GM12875 (cell line): ENCODE data around the gene WDR36.

ENCODE experiments used
- H3K4me3 ChIP-seq: one replicate; pipeline ENCODE4 v1.5.1; 2011; ENCODE audit warnings: low read depth, low read length, control low read depth
- TF ChIP-seq, protein P1 (sequence below): IDR thresholded peaks from 2 replicates; pipeline ENCODE4 v1.5.1; 2011; ENCODE audit warnings: low read depth, mild to moderate bottlenecking, control low read depth, inconsistent platforms, low read length, moderate library complexity, borderline replicate concordance; ENCODE audit not compliant: insufficient read depth

WDR36 gene

DNA sequence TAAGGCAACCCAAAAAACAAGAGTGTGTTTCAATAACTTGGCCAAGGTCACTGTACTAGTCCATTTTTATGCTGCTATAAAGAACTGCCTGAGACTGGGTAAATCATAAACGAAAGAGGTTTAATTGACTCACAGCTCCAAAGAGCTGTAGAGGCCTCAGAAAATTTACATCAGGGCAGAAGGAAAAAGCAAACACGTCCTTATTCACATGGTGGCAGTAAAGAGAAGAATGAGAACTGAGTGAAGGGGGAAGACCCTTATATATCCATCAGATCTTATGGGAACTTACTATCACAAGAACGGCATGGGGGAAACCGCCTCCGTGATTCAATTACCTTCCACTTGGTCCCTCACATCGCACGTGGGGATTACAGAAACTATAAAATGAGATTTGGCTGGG lies 67.7 kb downstream of the WDR36 start:
- TF ChIP-seq, protein P1, sequence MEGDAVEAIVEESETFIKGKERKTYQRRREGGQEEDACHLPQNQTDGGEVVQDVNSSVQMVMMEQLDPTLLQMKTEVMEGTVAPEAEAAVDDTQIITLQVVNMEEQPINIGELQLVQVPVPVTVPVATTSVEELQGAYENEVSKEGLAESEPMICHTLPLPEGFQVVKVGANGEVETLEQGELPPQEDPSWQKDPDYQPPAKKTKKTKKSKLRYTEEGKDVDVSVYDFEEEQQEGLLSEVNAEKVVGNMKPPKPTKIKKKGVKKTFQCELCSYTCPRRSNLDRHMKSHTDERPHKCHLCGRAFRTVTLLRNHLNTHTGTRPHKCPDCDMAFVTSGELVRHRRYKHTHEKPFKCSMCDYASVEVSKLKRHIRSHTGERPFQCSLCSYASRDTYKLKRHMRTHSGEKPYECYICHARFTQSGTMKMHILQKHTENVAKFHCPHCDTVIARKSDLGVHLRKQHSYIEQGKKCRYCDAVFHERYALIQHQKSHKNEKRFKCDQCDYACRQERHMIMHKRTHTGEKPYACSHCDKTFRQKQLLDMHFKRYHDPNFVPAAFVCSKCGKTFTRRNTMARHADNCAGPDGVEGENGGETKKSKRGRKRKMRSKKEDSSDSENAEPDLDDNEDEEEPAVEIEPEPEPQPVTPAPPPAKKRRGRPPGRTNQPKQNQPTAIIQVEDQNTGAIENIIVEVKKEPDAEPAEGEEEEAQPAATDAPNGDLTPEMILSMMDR = no peak

DNA sequence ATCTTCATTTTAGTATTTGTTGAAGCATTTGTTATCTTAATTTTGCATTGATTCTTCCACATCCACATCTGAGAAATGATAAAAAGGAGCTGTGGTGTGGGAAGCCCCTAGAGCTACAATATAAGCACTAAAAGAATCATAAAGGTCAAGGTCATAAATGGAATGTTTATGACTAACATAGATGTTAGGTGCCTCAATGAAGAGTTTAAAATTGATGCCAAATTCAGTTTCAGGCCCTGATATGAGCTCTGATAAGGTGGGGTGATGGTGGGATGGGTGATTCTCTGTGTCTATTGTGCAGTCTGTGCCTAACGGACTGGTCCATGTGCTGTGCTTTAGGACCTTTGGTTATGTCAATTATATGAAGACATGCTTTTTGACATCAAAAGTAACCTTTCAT lies 70.9 kb downstream of the WDR36 start:
- TF ChIP-seq, protein P1 = no peak
- H3K4me3 ChIP-seq = no peak overlapping the region

More for the DNA sequence above, 67.7 kb downstream of the WDR36 start:
- no peak overlapping the region for H3K4me3 ChIP-seq

DNA sequence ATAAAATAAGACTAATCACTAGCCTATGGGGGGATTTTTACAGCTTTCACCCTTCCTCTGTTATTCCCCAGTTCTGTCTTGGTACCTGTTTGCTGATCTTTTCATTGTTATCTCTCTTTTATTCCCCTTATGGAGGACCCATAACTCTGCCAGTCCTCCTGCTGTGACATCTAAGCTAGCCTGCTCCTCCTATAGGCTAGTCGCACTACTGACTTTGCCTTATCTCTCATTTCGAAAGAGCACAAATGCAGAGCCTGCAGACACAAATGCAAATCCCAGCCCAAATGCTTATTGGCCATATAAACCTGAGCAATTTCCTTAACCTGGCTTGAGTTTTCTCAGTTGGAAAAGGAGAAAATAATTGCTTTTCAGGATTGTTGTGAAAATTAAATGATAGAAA lies 72.9 kb downstream of the WDR36 start:
- H3K4me3 ChIP-seq = no peak overlapping the region
- TF ChIP-seq, protein P1 = no peak

DNA sequence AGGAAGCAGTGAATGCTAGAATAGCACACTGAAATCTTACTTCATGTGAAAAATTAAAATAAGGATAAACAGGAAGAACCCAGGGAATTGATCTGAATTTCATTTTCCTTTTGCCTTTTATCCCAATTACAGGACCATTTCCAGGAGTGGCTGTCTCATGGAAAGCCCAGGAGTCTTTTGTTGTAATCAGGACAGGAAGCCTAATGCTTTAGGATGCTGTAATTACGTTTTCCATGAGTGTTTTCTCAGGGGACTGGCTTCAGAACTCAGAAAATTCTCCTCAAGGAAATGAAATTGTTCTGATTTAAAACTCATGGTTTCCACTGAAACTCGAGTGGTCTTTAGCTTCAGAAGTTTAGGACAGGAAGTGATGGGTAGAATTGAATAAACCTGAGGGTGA lies 75.4 kb downstream of the WDR36 start:
- H3K4me3 ChIP-seq = no peak overlapping the region
- TF ChIP-seq, protein P1 = no peak

DNA sequence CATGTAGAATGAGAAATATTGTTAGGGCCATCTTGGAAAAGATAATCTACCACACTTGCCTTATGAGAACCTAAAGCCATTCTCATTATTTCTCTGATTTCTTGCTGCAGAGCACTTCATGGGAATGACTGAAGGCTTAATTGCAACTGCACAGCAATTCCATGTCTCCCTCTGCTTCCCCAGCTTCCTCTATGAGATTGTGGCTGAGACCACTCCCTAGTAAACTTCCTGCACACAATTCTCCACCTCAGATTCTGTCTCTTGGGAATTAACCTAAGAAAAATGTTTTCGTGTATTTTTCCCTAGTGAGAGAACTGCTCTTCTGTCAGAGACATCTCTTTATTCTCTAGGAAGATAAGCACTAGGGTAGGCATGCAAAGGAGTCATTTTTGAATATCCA lies 76.5 kb downstream of the WDR36 start:
- TF ChIP-seq, protein P1 = no peak
- H3K4me3 ChIP-seq = no peak overlapping the region

DNA sequence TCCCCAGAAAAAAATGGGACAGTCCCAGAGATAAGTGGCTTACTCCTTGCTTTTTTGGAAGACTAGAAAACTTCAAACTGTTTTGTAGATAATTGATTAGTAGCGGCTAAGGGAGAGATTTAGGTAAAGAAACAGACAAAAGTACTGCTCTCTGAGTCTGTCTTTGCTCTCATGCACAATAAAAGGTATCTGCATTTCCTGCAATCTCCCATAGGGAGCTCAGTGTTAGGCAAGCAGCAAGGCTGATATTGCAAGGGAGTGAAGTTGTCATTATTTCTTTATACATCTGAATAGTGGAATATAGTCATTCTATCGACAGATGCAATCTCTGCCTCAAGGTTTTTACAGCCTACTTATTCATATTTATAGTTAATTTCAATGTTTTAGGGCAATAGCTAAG lies 77.1 kb downstream of the WDR36 start:
- TF ChIP-seq, protein P1 = no peak

DNA sequence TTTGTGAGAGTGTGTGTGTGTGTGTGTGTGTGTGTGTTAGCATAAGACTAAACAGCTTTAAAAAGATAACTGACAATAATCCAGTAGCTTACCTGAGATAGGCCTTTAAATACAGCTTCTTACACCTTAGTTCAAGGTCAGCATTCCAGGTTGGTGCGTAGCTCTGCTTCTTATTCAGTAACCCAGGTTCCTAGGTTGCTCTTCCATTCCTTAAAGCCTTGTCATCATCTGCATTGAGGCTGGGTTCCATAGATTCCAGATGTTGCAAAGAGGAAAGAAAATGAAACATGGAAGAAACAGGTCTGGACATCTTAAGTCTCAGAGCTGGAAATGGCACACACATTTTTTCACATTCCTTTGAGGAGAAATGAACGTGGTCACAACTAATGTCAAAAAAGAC lies 78.1 kb downstream of the WDR36 start:
- no peak overlapping the region for H3K4me3 ChIP-seq
- TF ChIP-seq, protein P1 = no peak

More for the DNA sequence above, 77.1 kb downstream of the WDR36 start:
- H3K4me3 ChIP-seq = no peak overlapping the region
